ENCODE data around the gene PIBF1.

The PIBF1 gene

GRCh38 chr13:72970301-72970880, 188.5 kb downstream of the PIBF1 start:
- no peak overlapping the region for H3K27ac Mint-ChIP-seq

GRCh38 chr13:72970956-72971355, 189.0 kb downstream of the PIBF1 start:
- Mint-ChIP-seq H3K36me3 (ENCODE audit: low read depth) (peaks cover 22% of the 10 kb centered on the region), H3K27me3 (ENCODE audit: low read depth, poor library complexity) (no peaks in the 10 kb centered on the region), H3K9me3 (no peaks in the 10 kb centered on the region), H3K27ac (no peak overlapping the region), H3K4me3 (no peak overlapping the region), H3K4me1 (no peaks in the 10 kb centered on the region)
- DNase-seq: no peak
- TF ChIP-seq CTCF (IDR thresholded peaks at IDR 0.05): no peak

More at GRCh38 chr13:72970301-72970880, 188.5 kb downstream of the PIBF1 start:
- Mint-ChIP-seq H3K9me3 (no peaks in the 10 kb centered on the region), H3K27me3 (ENCODE audit: low read depth, poor library complexity) (no peaks in the 10 kb centered on the region), H3K4me3 (no peak overlapping the region), H3K36me3 (ENCODE audit: low read depth) (peaks cover 22% of the 10 kb centered on the region), H3K4me1 (no peaks in the 10 kb centered on the region)
- no peak for TF ChIP-seq CTCF (IDR thresholded peaks at IDR 0.05)
- no peak for DNase-seq

GRCh38 chr13:72973234-72973633, 191.3 kb downstream of the PIBF1 start:
- DNase-seq: no peak
- Mint-ChIP-seq H3K27me3 (ENCODE audit: low read depth, poor library complexity) (no peaks in the 10 kb centered on the region), H3K36me3 (ENCODE audit: low read depth) (peaks cover 16% of the 10 kb centered on the region), H3K4me3 (no peak overlapping the region), H3K4me1 (no peaks in the 10 kb centered on the region), H3K27ac (no peak overlapping the region), H3K9me3 (no peaks in the 10 kb centered on the region)
- no peak for TF ChIP-seq CTCF (IDR thresholded peaks at IDR 0.05)

GRCh38 chr13:72983085-72983768, 201.3 kb downstream of the PIBF1 start:
- Mint-ChIP-seq H3K27ac (no peak overlapping the region), H3K9me3 (no peaks in the 10 kb centered on the region), H3K4me1 (no peaks in the 10 kb centered on the region), H3K4me3 (no peak overlapping the region), H3K36me3 (ENCODE audit: low read depth) (peaks cover 9% of the 10 kb centered on the region), H3K27me3 (ENCODE audit: low read depth, poor library complexity) (peaks cover 3% of the 10 kb centered on the region)
- no peak for DNase-seq
- TF ChIP-seq CTCF (IDR thresholded peaks at IDR 0.05): no peak

- DNase-seq: no peak
- no peak for TF ChIP-seq CTCF (IDR thresholded peaks at IDR 0.05)
- Mint-ChIP-seq H3K4me3 (no peak overlapping the region), H3K36me3 (ENCODE audit: low read depth) (peaks cover 11% of the 10 kb centered on the region), H3K27ac (no peak overlapping the region), H3K27me3 (ENCODE audit: low read depth, poor library complexity) (no peaks in the 10 kb centered on the region), H3K9me3 (no peaks in the 10 kb centered on the region), H3K4me1 (no peaks in the 10 kb centered on the region)
These were observed 203.7 kb downstream of the PIBF1 start for GRCh38 chr13:72985610-72986009.

- Mint-ChIP-seq H3K27me3 (ENCODE audit: low read depth, poor library complexity) (no peaks in the 10 kb centered on the region), H3K27ac (no peak overlapping the region), H3K36me3 (ENCODE audit: low read depth) (peaks cover 16% of the 10 kb centered on the region)
These were observed 204.3 kb downstream of the PIBF1 start for GRCh38 chr13:72986197-72986596.

More at GRCh38 chr13:72986197-72986596, 204.3 kb downstream of the PIBF1 start:
- no peak for DNase-seq
- Mint-ChIP-seq H3K9me3 (no peaks in the 10 kb centered on the region), H3K4me3 (no peak overlapping the region), H3K4me1 (no peaks in the 10 kb centered on the region)
- TF ChIP-seq CTCF (IDR thresholded peaks at IDR 0.05): no peak

Data from nephron progenitor cell (in vitro differentiated cells).